Natural killer cell (primary cell): ENCODE measurements around the gene KIF1A. TPM values are rescaled to one million over a fixed set of nuclear protein-coding genes. Genes with fewer than 3 reads are reported as not detected.

Experiments used
- ATAC-seq, 3 donors: fragments of 150-1000 bp in 2 of 3; fragments of 200-7000 bp in 1 of 3; cut with Tn5 transposase; 1 replicate in 1 of 3; 2 replicates in 2 of 3; pipeline ENCODE4 v1.10.0; 2021; ENCODE audit warnings: mild to moderate bottlenecking in 2 of 3, moderate library complexity in 2 of 3
- DNase-seq, 2 donors: peaks; one replicate each; pipeline versions ENCODE4 v3.0.0 to v3.0.0-alpha.2; 2013 to 2021; ENCODE audit warnings: mixed read lengths in 1 of 2
- H3K27ac ChIP-seq: one replicate; pipeline ENCODE4 v1.5.1; 2013; ENCODE audit warnings: mild to moderate bottlenecking, low read length
- H3K27me3 ChIP-seq: one replicate; pipeline ENCODE4 v1.6.1; 2013; ENCODE audit warnings: low read length; ENCODE audit not compliant: control insufficient read depth, insufficient read depth
- H3K36me3 ChIP-seq: one replicate; pipeline ENCODE4 v1.6.1; 2013; ENCODE audit warnings: low read length; ENCODE audit not compliant: control insufficient read depth, insufficient read depth
- H3K4me1 ChIP-seq: one replicate; pipeline ENCODE4 v1.6.1; 2013; ENCODE audit warnings: low read length; ENCODE audit not compliant: control insufficient read depth, insufficient read depth
- H3K4me3 ChIP-seq: one replicate; pipeline ENCODE4 v1.5.1; 2013; ENCODE audit warnings: low read length
- H3K9me3 ChIP-seq: one replicate; pipeline ENCODE4 v1.6.1; 2013; ENCODE audit warnings: low read length; ENCODE audit not compliant: control insufficient read depth, insufficient read depth
- H3K27ac Mint-ChIP-seq, 2 donors: one replicate each; pipeline ENCODE4 v1.8.0; 2022; ENCODE audit warnings: mild to moderate bottlenecking in 2 of 2, mixed read lengths in 2 of 2, moderate library complexity in 1 of 2
- H3K27me3 Mint-ChIP-seq, 2 donors: one replicate each; pipeline ENCODE4 v1.8.0; 2022; ENCODE audit warnings: low read depth in 2 of 2, mixed read lengths in 2 of 2
- H3K36me3 Mint-ChIP-seq: one replicate; pipeline ENCODE4 v1.8.0; 2022; ENCODE audit warnings: mixed read lengths
- H3K4me1 Mint-ChIP-seq, 2 donors: one replicate each; pipeline ENCODE4 v1.8.0; 2022; ENCODE audit warnings: mixed read lengths in 2 of 2
- H3K4me3 Mint-ChIP-seq: one replicate; pipeline ENCODE4 v1.8.0; 2022; ENCODE audit warnings: mild to moderate bottlenecking, moderate library complexity, mixed read lengths
- H3K9me3 Mint-ChIP-seq, 2 donors: one replicate each; pipeline ENCODE4 v1.8.0; 2022; ENCODE audit warnings: mixed read lengths in 2 of 2
- WGBS: methylation state at CpG from one replicate; pipeline ENCODE4 v1.1.7; 2013; ENCODE audit warnings: missing lambda C conversion rate; ENCODE audit not compliant: insufficient coverage; 5-methylcytosine and 5-hydroxymethylcytosine counted together
- intact Hi-C: fragments of 100-400 bp; cut with micrococcal nuclease; formaldehyde crosslinking; loops from one replicate; pipeline ENCODE4 v1.14.2; 2022
- total RNA-seq, 4 donors: library from RNA; stranded (reverse); fragments of 120-200 nt in 1 of 4; gene quantifications; one replicate each; pipeline versions ENCODE4 v1.2.3 to v1.2.4, GENCODE V29; 2013 to 2022
- TF ChIP-seq, protein P1 (sequence below): fragments of 200-600 bp; IDR thresholded peaks from one replicate; pipeline ENCODE4 v1.8.0; 2022; ENCODE audit warnings: antibody characterized with exemption

Gene KIF1A
- total RNA-seq, 3 donors from 2014 or later (not counting 1 experiment from before 2014, with no cell fraction given) = 0.09 TPM; not detected in 2

DNA sequence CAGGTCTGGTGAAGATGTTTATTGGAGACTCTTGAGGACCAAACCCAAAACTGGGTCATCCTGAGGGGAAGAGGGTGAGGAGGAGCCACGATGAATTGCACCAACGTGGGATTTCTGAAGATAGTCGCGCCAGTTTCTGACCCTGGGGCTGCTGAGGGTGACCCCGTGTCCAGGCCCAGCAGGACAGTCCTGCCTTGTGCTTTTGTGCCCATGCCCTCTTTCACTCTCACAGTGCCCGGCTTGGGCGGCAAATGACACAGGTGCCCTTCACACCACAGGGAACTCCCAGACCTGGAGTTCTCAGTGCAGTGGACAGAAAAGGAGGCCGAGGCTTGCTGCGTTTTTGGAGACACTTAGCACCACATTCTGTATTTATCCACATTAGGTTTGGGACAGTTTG lies 15.5 kb upstream of the KIF1A start:
- no peaks in the 10 kb centered on the region for H3K27me3 ChIP-seq
- no peaks in the 10 kb centered on the region for H3K36me3 Mint-ChIP-seq
- no peaks in the 10 kb centered on the region for H3K9me3 ChIP-seq
- H3K4me3 Mint-ChIP-seq = no peak overlapping the region
- TF ChIP-seq, protein P1, sequence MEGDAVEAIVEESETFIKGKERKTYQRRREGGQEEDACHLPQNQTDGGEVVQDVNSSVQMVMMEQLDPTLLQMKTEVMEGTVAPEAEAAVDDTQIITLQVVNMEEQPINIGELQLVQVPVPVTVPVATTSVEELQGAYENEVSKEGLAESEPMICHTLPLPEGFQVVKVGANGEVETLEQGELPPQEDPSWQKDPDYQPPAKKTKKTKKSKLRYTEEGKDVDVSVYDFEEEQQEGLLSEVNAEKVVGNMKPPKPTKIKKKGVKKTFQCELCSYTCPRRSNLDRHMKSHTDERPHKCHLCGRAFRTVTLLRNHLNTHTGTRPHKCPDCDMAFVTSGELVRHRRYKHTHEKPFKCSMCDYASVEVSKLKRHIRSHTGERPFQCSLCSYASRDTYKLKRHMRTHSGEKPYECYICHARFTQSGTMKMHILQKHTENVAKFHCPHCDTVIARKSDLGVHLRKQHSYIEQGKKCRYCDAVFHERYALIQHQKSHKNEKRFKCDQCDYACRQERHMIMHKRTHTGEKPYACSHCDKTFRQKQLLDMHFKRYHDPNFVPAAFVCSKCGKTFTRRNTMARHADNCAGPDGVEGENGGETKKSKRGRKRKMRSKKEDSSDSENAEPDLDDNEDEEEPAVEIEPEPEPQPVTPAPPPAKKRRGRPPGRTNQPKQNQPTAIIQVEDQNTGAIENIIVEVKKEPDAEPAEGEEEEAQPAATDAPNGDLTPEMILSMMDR = no peak
- H3K4me1 ChIP-seq = peaks cover 14% of the 10 kb centered on the region
- H3K27ac ChIP-seq = no peak overlapping the region
- no peak for ATAC-seq
- no peaks in the 10 kb centered on the region for H3K9me3 Mint-ChIP-seq
- DNase-seq = no peak
- no peaks in the 10 kb centered on the region for H3K36me3 ChIP-seq
- WGBS = 93% methylated on average over 9 of the region's 9 CpGs
- H3K27ac Mint-ChIP-seq = no peak overlapping the region
- H3K4me3 ChIP-seq = no peak overlapping the region
- no peaks in the 10 kb centered on the region for H3K27me3 Mint-ChIP-seq
- peaks cover 5 to 11% of the 10 kb centered on the region in 2 donors for H3K4me1 Mint-ChIP-seq
- intact Hi-C loops = no loop called here

DNA sequence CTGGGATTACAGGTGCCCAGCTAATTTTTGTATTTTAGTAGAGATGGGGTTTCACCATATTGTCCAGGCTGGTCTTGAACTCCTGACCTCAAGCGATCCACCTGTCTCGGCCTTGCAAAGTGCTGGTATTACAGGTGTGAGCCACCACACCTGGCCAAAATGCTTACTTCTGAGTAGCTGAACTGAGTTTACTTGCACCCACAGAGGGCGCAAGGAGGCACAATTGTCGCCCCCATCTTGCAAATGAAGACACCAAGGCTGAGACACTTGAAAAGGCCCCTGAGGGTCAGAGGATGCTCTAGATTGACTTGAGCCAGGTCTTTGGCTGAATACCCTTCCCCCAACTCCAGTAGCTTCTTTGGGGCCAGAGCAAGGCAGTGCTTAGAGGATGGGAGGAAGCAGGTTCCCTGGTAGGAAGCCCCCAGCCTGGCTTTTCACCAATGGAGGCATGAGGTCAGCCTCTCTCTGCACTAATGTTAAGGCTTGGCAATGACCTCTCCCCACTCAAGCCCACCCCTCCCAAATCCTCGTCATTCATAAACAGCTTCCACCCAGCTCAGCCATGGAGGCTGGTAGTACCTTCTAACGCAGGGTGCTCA lies 14.5 kb upstream of the KIF1A start:
- DNase-seq (no peak), ATAC-seq (no peak)
- Mint-ChIP-seq H3K27ac (no peak overlapping the region), H3K4me1 (peaks cover 5 to 11% of the 10 kb centered on the region in 2 donors), H3K9me3 (no peaks in the 10 kb centered on the region), H3K36me3 (no peaks in the 10 kb centered on the region), H3K27me3 (peaks cover 3 to 4% of the 10 kb centered on the region in 2 donors), H3K4me3 (no peak overlapping the region)
- 83% methylated on average over 6 of the region's 6 CpGs for WGBS
- TF ChIP-seq, protein P1 = no peak
- H3K27ac ChIP-seq = no peak overlapping the region
- H3K9me3 ChIP-seq = no peaks in the 10 kb centered on the region
- no peaks in the 10 kb centered on the region for H3K36me3 ChIP-seq
- H3K4me1 ChIP-seq = peaks cover 14% of the 10 kb centered on the region
- peaks cover 5% of the 10 kb centered on the region for H3K27me3 ChIP-seq
- intact Hi-C loops = no loop called here
- H3K4me3 ChIP-seq = no peak overlapping the region

DNA sequence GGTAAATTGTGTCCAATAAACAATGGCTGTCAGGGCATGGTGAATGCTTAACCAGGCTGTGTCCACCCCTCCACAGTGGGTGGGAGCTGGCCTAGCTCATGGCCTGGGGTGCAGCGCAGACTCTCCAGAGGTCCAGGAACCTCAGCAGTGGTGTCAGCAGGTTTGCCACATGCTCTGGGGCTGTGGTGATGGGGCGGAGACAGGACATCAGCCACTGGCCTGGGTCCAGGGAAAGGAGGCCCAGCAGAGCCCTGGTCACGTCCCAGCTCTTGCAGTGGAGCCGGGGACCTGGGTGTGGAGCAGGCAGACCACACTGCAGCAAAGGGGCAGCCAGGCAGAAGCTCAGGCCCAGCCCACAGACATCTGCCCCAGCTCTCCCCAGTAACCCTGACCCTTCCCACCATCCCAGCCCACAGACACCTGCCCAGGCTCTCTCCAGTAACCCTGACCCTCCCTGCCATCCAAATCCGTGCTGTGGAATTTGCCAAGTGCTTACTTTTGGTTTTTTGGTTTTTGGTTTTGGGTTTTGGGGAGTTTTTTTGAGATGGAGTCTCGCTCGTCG lies 13.8 kb upstream of the KIF1A start:
- H3K27ac Mint-ChIP-seq = peak overlapping the region in 1 of 2 donors; percentile 90
- no peaks in the 10 kb centered on the region for H3K36me3 Mint-ChIP-seq
- intact Hi-C loops = no loop called here
- H3K9me3 ChIP-seq = no peaks in the 10 kb centered on the region
- H3K27me3 Mint-ChIP-seq = peaks cover 3 to 10% of the 10 kb centered on the region in 2 donors
- peaks cover 5 to 11% of the 10 kb centered on the region in 2 donors for H3K4me1 Mint-ChIP-seq
- H3K36me3 ChIP-seq = no peaks in the 10 kb centered on the region
- peaks cover 5% of the 10 kb centered on the region for H3K27me3 ChIP-seq
- no peaks in the 10 kb centered on the region for H3K9me3 Mint-ChIP-seq
- no peak overlapping the region for H3K4me3 Mint-ChIP-seq
- 91% methylated on average over 7 of the region's 8 CpGs for WGBS
- H3K4me3 ChIP-seq = no peak overlapping the region
- no peak overlapping the region for H3K27ac ChIP-seq
- DNase-seq (no peak), ATAC-seq (no peak)
- H3K4me1 ChIP-seq = peaks cover 14% of the 10 kb centered on the region
- TF ChIP-seq, protein P1 = no peak
